B cell (primary cell): ENCODE data around the gene TMEM213. TPM values are rescaled to one million over a fixed set of nuclear protein-coding genes. Genes with fewer than 3 reads are reported as not detected.

ENCODE experiments used
- ATAC-seq: fragments of 200-7000 bp; cut with Tn5 transposase; one replicate; pipeline ENCODE4 v1.10.0; 2021; ENCODE audit warnings: low read depth, mild to moderate bottlenecking, moderate number of reproducible peaks, moderate library complexity
- CTCF ChIA-PET: fragments of 350-600 bp; sonication (Branson Sonifier 250); formaldehyde crosslinking; loops from one replicate; lab custom pipeline; 2021; ENCODE audit warnings: antibody characterized with exemption, inconsistent platforms; lab: Charles Lee
- POLR2A ChIA-PET: fragments of 350-600 bp; sonication (Branson Sonifier 250); formaldehyde crosslinking; loops from one replicate; lab custom pipeline; 2021; ENCODE audit warnings: antibody characterized with exemption; lab: Charles Lee
- DNase-seq: peaks from one replicate; pipeline ENCODE4 v3.0.0; 2013
- H2AFZ ChIP-seq: 2 replicates; pipeline ENCODE4 v1.6.1; 2012; ENCODE audit warnings: mild to moderate bottlenecking, low read depth, low read length; ENCODE audit not compliant: insufficient read depth, poor library complexity, severe bottlenecking
- H3K27ac ChIP-seq, 2 donors: 1 replicate in 1 of 2; 2 replicates in 1 of 2; pipeline ENCODE4 v1.5.1; 2012 to 2013; ENCODE audit warnings: low read length in 2 of 2, mild to moderate bottlenecking in 2 of 2, moderate library complexity in 1 of 2
- H3K27me3 ChIP-seq, 4 experiments: fragments of 200-600 bp in 1 of 4; sonication (generic) in 1 of 4; replicated peaks in 1 of 4; 1 replicate in 2 of 4; 2 replicates in 2 of 4; pipeline versions ENCODE4 v1.6.1 to v1.7.0; 2013 to 2016; ENCODE audit warnings: low read length in 3 of 4, mild to moderate bottlenecking in 2 of 4, mixed read lengths in 1 of 4, moderate library complexity in 1 of 4; ENCODE audit not compliant: insufficient read depth in 4 of 4, control insufficient read depth in 3 of 4; ENCODE audit errors: control extremely low read depth in 1 of 4
- H3K36me3 ChIP-seq, 2 experiments: replicated peaks in 1 of 2; 1 replicate in 1 of 2; 2 replicates in 1 of 2; pipeline versions ENCODE4 v1.6.1 to v1.7.1; 2013; ENCODE audit warnings: low read length in 1 of 2; ENCODE audit not compliant: insufficient read depth in 2 of 2, control insufficient read depth in 1 of 2; ENCODE audit errors: control extremely low read depth in 1 of 2, extremely low read depth in 1 of 2
- H3K4me1 ChIP-seq, 2 donors: fragments of 200-600 bp in 1 of 2; sonication (generic) in 1 of 2; 1 replicate in 1 of 2; 2 replicates in 1 of 2; pipeline versions ENCODE4 v1.5.1 to v1.6.1; 2013 to 2017; ENCODE audit warnings: low read length in 2 of 2; ENCODE audit not compliant: control insufficient read depth in 2 of 2, insufficient read depth in 2 of 2
- H3K4me2 ChIP-seq: replicated peaks from 2 replicates; pipeline ENCODE3; 2012; ENCODE audit warnings: mild to moderate bottlenecking, low read depth, low read length; ENCODE audit not compliant: poor library complexity, severe bottlenecking
- H3K4me3 ChIP-seq, 5 experiments: fragments of 200-600 bp in 1 of 5; sonication (generic) in 1 of 5; 1 replicate in 3 of 5; 2 replicates in 2 of 5; pipeline versions ENCODE4 v1.5.1 to v1.7.0; 2011 to 2016; ENCODE audit warnings: low read length in 4 of 5, mild to moderate bottlenecking in 4 of 5, low read depth in 2 of 5, control low read depth in 1 of 5, moderate library complexity in 1 of 5; ENCODE audit not compliant: insufficient read depth in 1 of 5; ENCODE audit errors: control extremely low read depth in 1 of 5, extremely low read depth in 1 of 5
- H3K79me2 ChIP-seq: fragments of 200-600 bp; sonication (generic); one replicate; pipeline ENCODE4 v1.6.0; 2016; ENCODE audit warnings: low read length; ENCODE audit not compliant: control insufficient read depth, insufficient read depth
- H3K9ac ChIP-seq: fragments of 200-600 bp; sonication (generic); 2 replicates; pipeline ENCODE4 v1.6.1; 2017; ENCODE audit warnings: mild to moderate bottlenecking, low read length, moderate library complexity
- H3K9me3 ChIP-seq, 3 donors: one replicate each; pipeline versions ENCODE4 v1.6.1 to v1.7.1; 2013; ENCODE audit warnings: low read length in 2 of 3; ENCODE audit not compliant: control insufficient read depth in 2 of 3, insufficient read depth in 1 of 3; ENCODE audit errors: control extremely low read depth in 1 of 3
- H4K20me1 ChIP-seq: 2 replicates; pipeline ENCODE4 v1.6.0; 2012; ENCODE audit warnings: mild to moderate bottlenecking, low read length; ENCODE audit not compliant: insufficient read depth, control insufficient read depth, poor library complexity, severe bottlenecking
- H3K27ac Mint-ChIP-seq: one replicate; pipeline ENCODE4 v1.8.0; 2021; ENCODE audit warnings: mixed read lengths
- H3K27me3 Mint-ChIP-seq: one replicate; pipeline ENCODE4 v1.8.0; 2021; ENCODE audit warnings: mixed read lengths
- H3K4me1 Mint-ChIP-seq: one replicate; pipeline ENCODE4 v1.8.0; 2021; ENCODE audit warnings: mixed read lengths
- H3K4me3 Mint-ChIP-seq: one replicate; pipeline ENCODE4 v1.8.0; 2021; ENCODE audit warnings: mixed read lengths
- H3K9me3 Mint-ChIP-seq: one replicate; pipeline ENCODE4 v1.8.0; 2022; ENCODE audit warnings: mixed read lengths; ENCODE audit not compliant: insufficient read depth
- CTCF ChIP-seq: fragments of 200-600 bp; IDR thresholded peaks from one replicate; pipeline ENCODE4 v1.8.0; 2022; ENCODE audit warnings: antibody characterized with exemption, mild to moderate bottlenecking
- EZH2 ChIP-seq: IDR thresholded peaks from 2 replicates; pipeline ENCODE4 v1.6.1; 2012; ENCODE audit warnings: borderline replicate concordance, low read depth, mild to moderate bottlenecking, moderate library complexity, low read length; ENCODE audit not compliant: insufficient read depth, poor library complexity, severe bottlenecking
- WGBS: methylation state at CpG from one replicate; pipeline ENCODE4 v1.1.5; 2013; ENCODE audit warnings: missing lambda C conversion rate; ENCODE audit not compliant: insufficient coverage; 5-methylcytosine and 5-hydroxymethylcytosine counted together
- intact Hi-C: fragments of 100-400 bp; cut with micrococcal nuclease; formaldehyde crosslinking; loops from one replicate; pipeline ENCODE4 v1.10.0; 2022
- polyA plus RNA-seq: library from polyadenylated mRNA; depleted of rRNA; stranded (reverse); fragments of >200 nt; gene quantifications from 2 replicates; pipeline ENCODE4 v1.2.3, GENCODE V29; 2012
- total RNA-seq, 2 donors: library from RNA; stranded (reverse); fragments of 120-200 nt in 1 of 2; gene quantifications; 1 replicate in 1 of 2; 2 replicates in 1 of 2; pipeline versions ENCODE4 v1.2.3 to v1.2.4, GENCODE V29; 2013 to 2022

The TMEM213 gene
- total and polyA plus RNA-seq, 2 donors (not counting 1 experiment from before 2014, with no cell fraction given): not detected

GRCh38 chr7:138868711-138869110, 70.9 kb downstream of the TMEM213 start:
- no peak for TF ChIP-seq CTCF
- no peak for TF ChIP-seq EZH2
- Mint-ChIP-seq H3K9me3 (no peaks in the 10 kb centered on the region), H3K4me3 (no peak overlapping the region), H3K27me3 (no peaks in the 10 kb centered on the region), H3K4me1 (no peaks in the 10 kb centered on the region), H3K27ac (no peak overlapping the region)
- no peak overlapping the region for H2AFZ ChIP-seq
- DNase-seq: no peak
- H3K27ac ChIP-seq: no peak overlapping the region
- no peaks in the 10 kb centered on the region for H3K36me3 ChIP-seq
- H3K9me3 ChIP-seq: peaks cover 0 to 3% (median 0%) of the 10 kb centered on the region in 3 donors
- CTCF ChIA-PET: no interaction called here
- no peak overlapping the region for H3K9ac ChIP-seq
- no peaks in the 10 kb centered on the region for H3K79me2 ChIP-seq
- H4K20me1 ChIP-seq: no peaks in the 10 kb centered on the region
- no peak overlapping the region for H3K4me2 ChIP-seq
- no peak for ATAC-seq
- intact Hi-C loops: no loop called here
- no peak overlapping the region for H3K4me3 ChIP-seq
- WGBS: 94% methylated on average over 14 of the region's 14 CpGs
- no peaks in the 10 kb centered on the region for H3K27me3 ChIP-seq
- POLR2A ChIA-PET: no interaction called here
- H3K4me1 ChIP-seq: no peaks in the 10 kb centered on the region

DNA sequence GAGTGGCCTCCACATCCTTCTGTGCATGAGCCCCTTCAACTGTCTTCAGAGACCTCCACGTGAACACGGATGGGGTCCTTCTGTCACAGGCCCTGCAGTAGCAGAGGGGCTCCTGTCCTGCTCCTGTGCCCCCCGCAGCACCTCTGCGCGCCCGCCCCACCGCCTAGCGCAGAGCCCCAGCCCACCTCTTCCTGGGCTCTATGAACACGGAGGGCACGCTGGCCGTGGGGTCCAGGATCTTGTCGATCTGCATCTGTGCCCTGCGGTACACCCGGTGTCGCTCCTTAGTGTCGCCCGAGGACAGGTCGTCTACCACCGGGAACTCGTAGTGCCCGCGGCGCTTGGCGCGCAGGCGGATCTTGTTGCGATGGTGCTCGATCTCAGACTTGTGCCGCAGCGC, 71.6 kb downstream of the TMEM213 start:
- Mint-ChIP-seq H3K9me3 (no peaks in the 10 kb centered on the region), H3K4me3 (no peak overlapping the region), H3K27ac (no peak overlapping the region), H3K4me1 (no peaks in the 10 kb centered on the region), H3K27me3 (no peaks in the 10 kb centered on the region)
- 98% methylated on average over 24 of the region's 30 CpGs for WGBS
- H3K9ac ChIP-seq: no peak overlapping the region
- H3K36me3 ChIP-seq: no peaks in the 10 kb centered on the region
- peaks cover 0 to 3% (median 0%) of the 10 kb centered on the region in 3 donors for H3K9me3 ChIP-seq
- H3K27ac ChIP-seq: no peak overlapping the region
- CTCF ChIA-PET: no interaction called here
- DNase-seq (no peak), ATAC-seq (no peak)
- intact Hi-C loops: no loop called here
- POLR2A ChIA-PET: no interaction called here
- H3K4me1 ChIP-seq: no peaks in the 10 kb centered on the region
- H3K4me2 ChIP-seq: no peak overlapping the region
- H3K4me3 ChIP-seq: no peak overlapping the region
- H4K20me1 ChIP-seq: no peaks in the 10 kb centered on the region
- TF ChIP-seq CTCF: no peak
- no peak for TF ChIP-seq EZH2
- no peaks in the 10 kb centered on the region for H3K79me2 ChIP-seq
- H2AFZ ChIP-seq: no peak overlapping the region
- no peaks in the 10 kb centered on the region for H3K27me3 ChIP-seq
